GM19328 (cell line): ENCODE data around the gene GPR82.
A peak's percentile ranks its signal among the peaks of the same experiment; 100 is the strongest.
"Not testable (repeated sequence)": the region's sequence is repeated elsewhere in the genome, so short reads cannot be mapped to it uniquely, and the experiment has no call there.

ENCODE experiments used
- ATAC-seq: cut with Tn5 transposase; IDR thresholded peaks from one replicate; pipeline ENCODE4 v1.9.1; 2021; ENCODE audit warnings: mild to moderate bottlenecking, moderate library complexity; ENCODE audit not compliant: unreplicated experiment

Gene GPR82

GRCh38 chrX:41723826-41724225 lies at the start of gene GPR82:
Gene GPR82 (plus strand): TSS chrX:41724181. CDS start chrX:41727027, 2,846 bp downstream.
- ATAC-seq = no peak

- not testable (repeated sequence) for ATAC-seq
Observed at GRCh38 chrX:41676361-41676760, 47.6 kb upstream of the GPR82 start.

GRCh38 chrX:41677183-41678060 lies 46.6 kb upstream of the GPR82 start:
- ATAC-seq = no peak

GRCh38 chrX:41684138-41684537 lies 39.8 kb upstream of the GPR82 start:
- no peak for ATAC-seq

- no peak for ATAC-seq
Observed at GRCh38 chrX:41684940-41685339, 39.0 kb upstream of the GPR82 start.

- ATAC-seq = no peak
Observed at GRCh38 chrX:41686788-41687187, 37.2 kb upstream of the GPR82 start.

GRCh38 chrX:41688156-41688555 lies 35.8 kb upstream of the GPR82 start:
- no peak for ATAC-seq

- no peak for ATAC-seq
Observed at GRCh38 chrX:41688835-41689234, 35.1 kb upstream of the GPR82 start, which contains the start of gene GPR34. Gene GPR34 (plus strand): TSS chrX:41688973. CDS start chrX:41695634, 6,661 bp downstream.

- no peak for ATAC-seq
Observed at GRCh38 chrX:41689711-41690110, 34.3 kb upstream of the GPR82 start.

- no peak for ATAC-seq
Observed at GRCh38 chrX:41692162-41692749, 31.7 kb upstream of the GPR82 start.

GRCh38 chrX:41693024-41693423 lies 31.0 kb upstream of the GPR82 start:
- no peak for ATAC-seq

- no peak for ATAC-seq
Observed at GRCh38 chrX:41695426-41695825, 28.6 kb upstream of the GPR82 start.

- ATAC-seq = no peak
Observed at GRCh38 chrX:41703574-41704029, 20.4 kb upstream of the GPR82 start.

- no peak for ATAC-seq
Observed at GRCh38 chrX:41705042-41705441, 18.9 kb upstream of the GPR82 start.

GRCh38 chrX:41705680-41706374 lies 18.2 kb upstream of the GPR82 start:
- peak; percentile 87 for ATAC-seq

- no peak for ATAC-seq
Observed at GRCh38 chrX:41707218-41707617, 16.8 kb upstream of the GPR82 start.

GRCh38 chrX:41708486-41708885 lies 15.5 kb upstream of the GPR82 start:
- no peak for ATAC-seq

GRCh38 chrX:41711021-41711667 lies 12.8 kb upstream of the GPR82 start:
- ATAC-seq = no peak

- no peak for ATAC-seq
Observed at GRCh38 chrX:41716222-41716621, 7.8 kb upstream of the GPR82 start.

- ATAC-seq = no peak
Observed at GRCh38 chrX:41716767-41717473, 7.1 kb upstream of the GPR82 start.
